ENCODE data around the gene LMO4. TPM values are rescaled to one million over a fixed set of nuclear protein-coding genes. Genes with fewer than 3 reads are reported as not detected.

The LMO4 gene
- total RNA-seq, 1 donor from 2014 or later: 35.1 TPM

- intact Hi-C loops (cut with micrococcal nuclease): no loop called here
- TF ChIP-seq CTCF (IDR thresholded peaks at IDR 0.05; ENCODE audit: borderline replicate concordance): no peak
- H3K9me3 ChIP-seq (replicated peaks): no peaks in the 10 kb centered on the region
- no peaks in the 10 kb centered on the region for H3K36me3 ChIP-seq
- no peak overlapping the region for H3K27ac ChIP-seq (replicated peaks)
- no peak overlapping the region for H3K4me3 ChIP-seq
- no peak for DNase-seq
- H3K4me1 ChIP-seq: no peaks in the 10 kb centered on the region
- peaks cover 7% of the 10 kb centered on the region for H3K27me3 ChIP-seq (ENCODE audit: low read depth)
These were observed 10.5 kb upstream of the LMO4 start for GRCh38 chr1:87318056-87318650.

GRCh38 chr1:87318806-87319205 lies 9.9 kb upstream of the LMO4 start:
- Histone ChIP-seq H3K4me1 (no peaks in the 10 kb centered on the region), H3K4me3 (no peak overlapping the region), H3K27ac (replicated peaks) (no peak overlapping the region), H3K9me3 (replicated peaks) (no peaks in the 10 kb centered on the region), H3K27me3 (ENCODE audit: low read depth) (peaks cover 7% of the 10 kb centered on the region), H3K36me3 (no peaks in the 10 kb centered on the region)
- no peak for DNase-seq
- intact Hi-C loops (cut with micrococcal nuclease): no loop called here
- TF ChIP-seq CTCF (IDR thresholded peaks at IDR 0.05; ENCODE audit: borderline replicate concordance): no peak

- Histone ChIP-seq H3K4me1 (peaks cover 32% of the 10 kb centered on the region), H3K4me3 (no peak overlapping the region), H3K36me3 (no peaks in the 10 kb centered on the region), H3K27me3 (ENCODE audit: low read depth) (no peaks in the 10 kb centered on the region), H3K27ac (replicated peaks) (no peak overlapping the region), H3K9me3 (replicated peaks) (no peaks in the 10 kb centered on the region)
- intact Hi-C loops (cut with micrococcal nuclease): loop anchor here (5.0 kb wide), 1 partner anchor 626 kb away; no protein-coding TSS in a partner anchor
- DNase-seq: no peak
- peak; percentile 86 for TF ChIP-seq CTCF (IDR thresholded peaks at IDR 0.05; ENCODE audit: borderline replicate concordance)
These were observed 2.5 kb upstream of the LMO4 start for GRCh38 chr1:87325982-87326738.

- H3K27me3 ChIP-seq (ENCODE audit: low read depth): no peaks in the 10 kb centered on the region
- no peaks in the 10 kb centered on the region for H3K36me3 ChIP-seq
- intact Hi-C loops (cut with micrococcal nuclease): loop anchor here (5.0 kb wide), 1 partner anchor 625 kb away; no protein-coding TSS in a partner anchor
- no peak for TF ChIP-seq CTCF (IDR thresholded peaks at IDR 0.05; ENCODE audit: borderline replicate concordance)
- H3K4me1 ChIP-seq: peaks cover 46% of the 10 kb centered on the region
- peak overlapping the region; percentile 97 for H3K27ac ChIP-seq (replicated peaks)
- H3K9me3 ChIP-seq (replicated peaks): no peaks in the 10 kb centered on the region
- peak overlapping the region; percentile 92 for H3K4me3 ChIP-seq
- no peak for DNase-seq
These were observed 1.1 kb upstream of the LMO4 start for GRCh38 chr1:87327376-87328271.

- no peaks in the 10 kb centered on the region for H3K27me3 ChIP-seq (ENCODE audit: low read depth)
- no peaks in the 10 kb centered on the region for H3K9me3 ChIP-seq (replicated peaks)
- intact Hi-C loops (cut with micrococcal nuclease): loop anchor here (5.0 kb wide), 1 partner anchor 623 kb away; no protein-coding TSS in a partner anchor
- H3K27ac ChIP-seq (replicated peaks): peak overlapping the region; percentile 97
- peaks cover 61% of the 10 kb centered on the region for H3K4me1 ChIP-seq
- no peak for TF ChIP-seq CTCF (IDR thresholded peaks at IDR 0.05; ENCODE audit: borderline replicate concordance)
- H3K4me3 ChIP-seq: peak overlapping the region; percentile 92
- peak; percentile 31 for DNase-seq
- peaks cover 2% of the 10 kb centered on the region for H3K36me3 ChIP-seq
These were observed 408 bp downstream of the LMO4 start for GRCh38 chr1:87329051-87329525.

Data from left ventricle myocardium inferior (tissue), 1 donor.